Suppressor macrophage (primary cell): ENCODE results near the gene DTX3L.
A peak's percentile ranks its signal among the peaks of the same experiment; 100 is the strongest.
"Not testable (repeated sequence)": the region's sequence is repeated elsewhere in the genome, so short reads cannot be mapped to it uniquely, and the experiment has no call there.

ENCODE experiments used
- DNase-seq, 4 experiments: peaks; one replicate each; pipeline ENCODE4 v3.0.0-alpha.2; 2020 to 2022

The DTX3L gene

DNA sequence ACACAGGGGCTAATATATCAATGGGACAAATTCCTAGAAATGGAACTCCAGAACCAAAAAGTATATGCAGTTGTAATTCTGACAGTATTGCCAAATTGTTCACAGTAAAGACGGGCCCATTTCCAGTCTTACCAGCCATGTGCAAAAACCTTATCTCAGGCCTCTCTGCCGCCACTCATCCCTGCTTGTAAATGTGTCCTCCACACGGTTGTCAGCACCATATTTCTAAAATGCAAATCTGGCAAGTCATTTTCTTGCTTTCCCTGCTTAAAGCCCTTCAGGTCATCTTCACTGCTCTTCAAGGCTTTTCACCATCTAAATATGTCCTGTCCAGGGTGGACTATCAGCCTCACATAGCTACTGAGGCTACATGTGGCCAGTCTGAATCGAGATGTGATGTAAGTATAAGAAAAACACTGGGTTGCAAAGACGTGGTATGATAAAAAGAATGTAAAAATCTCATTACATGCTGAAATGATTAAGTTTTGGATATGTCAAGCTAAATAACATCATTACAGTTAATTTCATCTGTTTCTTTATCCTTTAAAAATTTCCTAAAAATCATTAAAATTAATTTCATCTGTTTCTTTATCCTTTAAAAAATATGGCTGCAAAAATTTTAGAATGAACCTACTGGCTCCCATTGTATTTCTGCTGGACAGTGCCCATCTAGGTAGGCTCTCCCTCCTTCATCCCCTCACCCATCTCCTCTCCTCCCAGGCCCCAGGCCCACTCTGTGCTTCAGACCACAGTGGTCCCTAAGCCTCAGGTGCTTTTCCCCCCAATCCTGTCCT is 1.0 kb upstream of the DTX3L start:
- no peak for DNase-seq

GRCh38 chr3:122563717-122564025 is 467 bp upstream of the DTX3L start:
- peak in 3 of 4 experiments; percentile 34 to 54 (median 46) for DNase-seq

- DNase-seq: not testable (repeated sequence)
These were observed 4.0 kb downstream of the DTX3L start for GRCh38 chr3:122568131-122568530.

GRCh38 chr3:122568755-122569154 is 4.6 kb downstream of the DTX3L start:
- DNase-seq: no peak

DNA sequence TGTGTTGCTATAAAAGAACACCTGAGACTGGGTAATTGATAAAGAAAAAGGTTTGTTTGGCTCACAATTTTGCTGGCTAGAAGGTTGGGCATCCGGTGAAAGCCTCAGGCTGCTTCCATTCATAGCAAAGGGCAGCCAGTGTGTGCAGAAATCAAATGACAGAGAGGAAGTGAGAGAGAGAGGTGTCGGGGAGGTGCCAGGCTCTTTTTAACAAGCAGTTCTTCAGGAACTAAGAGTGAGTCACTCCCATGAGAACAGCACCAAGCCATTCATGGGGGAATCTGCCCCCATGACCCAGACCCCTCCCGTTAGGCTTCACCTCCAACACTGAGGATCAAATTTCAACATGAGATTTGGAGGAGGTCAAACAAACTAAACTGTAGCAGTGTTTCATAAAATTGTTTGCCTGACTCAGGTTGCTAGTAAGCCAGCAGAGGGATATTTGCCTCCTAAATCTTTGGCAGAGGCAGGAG is 8.8 kb downstream of the DTX3L start:
- DNase-seq: peak; percentile 62 to 83 (median 76)

DNA sequence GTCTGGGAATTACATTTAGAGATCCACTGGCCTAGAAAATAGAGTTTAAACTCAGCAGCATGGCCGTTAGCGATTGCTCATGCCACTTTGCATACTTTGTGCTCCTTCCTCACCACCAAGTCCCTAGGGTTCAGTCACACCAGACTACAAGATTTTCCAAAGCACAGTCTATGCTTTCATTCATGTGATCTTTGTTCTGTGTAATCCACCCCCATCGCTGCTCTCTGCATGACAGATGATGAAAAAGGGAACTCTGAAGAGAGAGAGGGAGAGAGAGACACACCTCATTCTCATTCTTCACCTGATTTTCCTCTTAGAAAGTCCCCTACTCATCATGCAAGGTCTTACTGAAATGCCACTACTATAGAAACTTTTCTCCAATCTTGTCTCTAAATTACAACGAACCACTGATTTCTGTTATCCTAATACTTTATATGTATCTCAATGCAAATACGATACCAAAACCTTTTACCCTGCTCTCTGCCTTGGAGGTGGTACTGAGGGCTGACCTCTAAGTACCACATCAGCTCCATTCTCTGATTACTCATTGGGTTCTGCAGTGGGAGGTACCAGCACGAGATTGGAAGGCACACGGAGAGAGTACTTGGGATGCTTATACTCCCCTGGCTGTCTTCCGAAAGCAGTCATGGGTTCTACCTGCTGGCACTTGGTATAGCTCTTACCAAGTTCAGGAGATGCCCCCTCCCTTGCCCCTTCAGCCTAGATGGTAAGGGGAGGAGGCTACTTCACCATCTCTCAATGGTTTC is 12.2 kb downstream of the DTX3L start:
- DNase-seq: peak; percentile 32 to 72 (median 67)

DNA sequence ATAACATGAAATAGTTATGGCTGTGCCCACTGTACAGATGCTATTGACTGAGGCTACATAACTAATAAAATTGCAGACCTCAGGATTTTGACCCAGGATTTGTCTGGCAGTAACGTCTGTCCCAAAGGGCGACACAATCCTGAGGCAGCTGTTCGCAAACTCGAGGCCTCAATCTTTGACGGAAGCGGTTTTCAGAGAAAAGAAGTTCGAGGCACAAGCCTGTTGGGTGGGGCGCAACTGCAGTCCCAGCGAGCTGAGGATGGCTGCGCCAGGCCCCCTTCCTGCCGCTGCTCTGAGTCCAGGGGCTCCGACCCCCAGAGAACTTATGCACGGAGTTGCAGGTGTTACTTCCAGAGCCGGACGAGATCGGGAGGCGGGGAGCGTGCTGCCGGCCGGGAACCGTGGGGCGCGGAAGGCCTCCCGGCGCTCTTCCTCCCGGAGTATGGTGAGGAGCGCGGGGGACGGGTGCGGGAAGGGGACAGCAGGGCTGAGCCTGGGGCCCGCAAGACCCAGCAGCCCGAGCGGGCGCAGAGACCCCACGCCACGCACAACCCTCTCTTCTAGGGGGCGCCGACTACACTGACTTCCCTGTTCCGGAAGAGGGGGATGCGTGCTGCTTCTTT is 13.4 kb downstream of the DTX3L start, which contains the start of gene PARP15:
TSS of gene PARP15 (plus strand) at position 242 of the 623 bp plus-strand sequence. CDS start at position 260, 18 bp downstream.
- peak in 3 of 4 experiments; percentile 26 to 55 (median 47) for DNase-seq

GRCh38 chr3:122578069-122578740 is 14.1 kb downstream of the DTX3L start:
- DNase-seq: no peak

- DNase-seq: no peak
These were observed 16.3 kb downstream of the DTX3L start for GRCh38 chr3:122580470-122580869.

- no peak for DNase-seq
These were observed 17.5 kb downstream of the DTX3L start for GRCh38 chr3:122581622-122582021.

GRCh38 chr3:122582390-122582789 is 18.3 kb downstream of the DTX3L start:
- DNase-seq: no peak

DNA sequence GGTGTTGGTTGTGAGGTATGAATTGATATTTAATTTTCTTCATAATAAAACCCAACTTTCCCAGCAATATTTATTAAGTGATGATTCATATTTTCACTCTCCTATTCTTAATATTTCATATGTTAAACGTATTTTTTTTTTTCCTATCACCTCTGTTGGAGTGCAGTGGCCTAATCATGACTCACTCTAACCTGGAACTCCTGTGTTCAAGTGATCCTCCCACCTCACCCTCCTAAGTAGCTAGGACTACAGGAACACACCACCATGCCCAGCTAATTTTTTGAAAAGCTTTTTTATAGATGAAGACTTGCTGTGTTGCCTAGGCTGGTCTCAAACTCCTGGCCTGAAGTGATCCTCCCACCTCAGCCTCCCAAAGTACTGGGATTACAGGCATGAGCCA is 22.0 kb downstream of the DTX3L start:
- DNase-seq: no peak

GRCh38 chr3:122586773-122587485 is 22.8 kb downstream of the DTX3L start:
- DNase-seq: no peak

DNA sequence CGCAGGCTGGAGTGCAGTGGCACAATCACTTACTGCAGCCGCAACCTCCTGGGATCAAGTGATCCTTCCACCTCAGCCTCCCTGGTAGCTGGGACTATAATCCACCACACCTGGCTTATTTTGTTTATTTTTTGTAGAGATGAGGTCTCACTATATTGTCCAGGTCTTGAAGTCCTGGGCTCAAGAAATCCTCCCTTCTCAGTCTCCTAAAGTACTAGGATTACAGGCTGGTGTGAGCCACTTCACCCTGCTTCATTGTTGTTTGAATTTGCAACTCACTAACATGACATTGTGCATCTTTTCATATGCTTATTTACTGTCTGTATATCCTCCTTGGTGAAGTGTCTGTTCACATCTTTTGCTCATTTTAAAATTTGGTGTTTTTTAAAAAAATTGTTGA is 23.4 kb downstream of the DTX3L start:
- DNase-seq: no peak

DNA sequence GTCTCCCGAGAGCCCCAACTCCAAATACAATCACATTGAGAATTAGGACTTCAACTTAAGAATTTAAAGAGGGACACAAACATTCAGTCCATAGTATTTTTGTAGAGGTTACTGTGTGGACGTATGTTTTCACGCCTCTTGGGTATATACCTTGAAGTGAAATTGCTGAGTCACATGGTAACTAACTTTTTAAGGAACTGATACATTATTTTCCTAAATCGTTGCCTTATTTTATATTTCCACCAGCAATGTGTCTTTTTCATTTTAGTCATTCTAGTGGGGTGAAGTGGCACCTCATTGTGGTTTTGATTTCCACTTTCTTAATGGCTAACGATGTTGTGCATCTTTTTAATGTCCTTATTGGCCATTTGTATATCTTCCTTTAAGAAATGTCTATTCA is 25.2 kb downstream of the DTX3L start:
- no peak for DNase-seq

DNA sequence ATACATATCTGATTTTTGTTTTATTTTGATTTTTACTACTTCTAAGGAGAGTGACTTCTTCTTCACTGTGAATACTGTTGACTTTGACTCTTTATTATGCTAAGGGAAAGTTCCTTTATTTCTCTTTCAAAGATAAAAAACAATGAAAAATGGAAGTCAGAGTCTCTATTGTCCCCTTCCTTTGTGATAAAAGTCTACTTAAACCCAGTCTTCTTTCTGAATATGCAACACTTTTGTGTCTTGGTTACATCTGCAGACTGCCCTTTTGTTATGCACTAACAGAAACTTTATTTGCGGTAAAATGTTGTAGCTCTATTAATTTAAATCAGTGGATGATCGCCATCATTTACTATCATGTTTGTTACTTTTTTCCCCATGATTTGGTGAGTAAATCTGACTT is 26.5 kb downstream of the DTX3L start:
- DNase-seq: no peak

DNA sequence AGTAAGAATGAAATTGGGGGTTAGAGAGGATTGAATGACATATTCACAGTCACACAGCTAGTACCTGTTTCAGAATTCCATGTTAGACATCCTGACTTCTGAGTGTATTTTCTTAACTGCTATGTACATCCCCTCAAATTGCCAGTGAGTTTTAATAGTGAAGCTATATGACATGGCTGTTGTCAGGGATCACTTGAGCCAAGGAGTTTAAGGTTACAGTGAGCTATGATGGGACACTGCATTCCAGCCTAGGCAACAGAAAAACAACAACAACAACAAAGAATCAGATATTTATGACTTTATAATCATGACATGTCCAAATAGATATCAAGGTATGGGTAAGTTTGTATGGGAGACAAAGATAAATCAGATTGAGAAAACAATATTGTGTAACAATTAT is 29.9 kb downstream of the DTX3L start:
- no peak for DNase-seq

DNA sequence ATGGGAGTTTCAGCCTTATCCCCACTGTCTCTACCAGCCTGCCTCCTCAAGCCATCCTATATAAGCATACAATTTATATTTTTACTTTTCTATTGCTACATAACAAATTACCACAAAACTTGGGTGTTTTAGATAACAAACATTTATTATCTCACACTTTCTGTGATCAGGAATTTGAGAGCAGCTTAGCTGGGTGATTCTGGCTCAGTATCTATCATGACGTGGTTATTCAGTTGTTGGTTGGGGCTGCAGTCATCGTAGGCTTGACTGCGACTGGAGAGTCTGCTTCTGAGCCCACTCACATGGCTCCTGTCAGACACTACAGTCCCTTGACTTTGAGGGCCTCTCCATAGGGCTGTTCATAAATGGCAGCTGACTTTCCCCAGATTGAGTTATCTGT is 34.0 kb downstream of the DTX3L start:
- no peak for DNase-seq

DNA sequence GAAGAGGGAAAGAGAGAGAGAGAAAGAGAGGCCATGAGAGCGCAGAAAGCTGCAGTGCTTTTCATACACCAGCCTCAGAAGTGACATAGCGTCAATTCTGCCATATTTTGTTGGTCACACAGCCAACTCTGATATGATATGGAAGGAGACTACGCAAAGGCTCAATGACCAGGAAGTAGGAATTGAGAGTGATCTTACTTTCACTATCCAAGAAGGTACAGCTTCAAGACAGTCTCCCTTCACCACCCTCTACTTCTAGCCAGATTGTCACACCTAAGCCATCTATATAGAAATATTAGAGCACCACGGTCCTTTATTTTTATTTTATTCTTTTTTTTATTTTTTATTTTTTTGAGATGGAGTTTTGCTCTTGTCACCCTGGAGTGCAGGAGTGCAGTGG is 34.4 kb downstream of the DTX3L start:
- no peak for DNase-seq

GRCh38 chr3:122602011-122602710 is 38.0 kb downstream of the DTX3L start:
- no peak for DNase-seq

DNA sequence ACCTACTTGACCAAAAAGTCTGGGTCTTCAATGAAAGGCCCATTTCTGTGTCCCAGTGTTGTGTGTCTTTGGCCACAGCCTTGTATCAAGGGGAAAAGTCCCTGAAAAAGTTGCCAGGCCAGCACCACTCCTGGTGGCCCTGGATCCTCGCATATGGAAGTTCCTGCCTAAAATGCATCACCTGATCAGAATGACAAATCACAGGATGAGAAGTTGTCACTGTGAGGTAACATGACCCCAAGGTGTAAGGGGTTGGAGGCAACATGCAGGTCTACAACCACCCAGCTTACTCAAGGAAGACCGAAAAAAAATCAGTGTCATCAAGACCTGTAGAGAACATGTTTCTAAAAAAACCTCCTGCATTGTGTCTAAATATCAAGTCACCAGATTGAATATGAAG is 38.9 kb downstream of the DTX3L start:
- DNase-seq: no peak

DNA sequence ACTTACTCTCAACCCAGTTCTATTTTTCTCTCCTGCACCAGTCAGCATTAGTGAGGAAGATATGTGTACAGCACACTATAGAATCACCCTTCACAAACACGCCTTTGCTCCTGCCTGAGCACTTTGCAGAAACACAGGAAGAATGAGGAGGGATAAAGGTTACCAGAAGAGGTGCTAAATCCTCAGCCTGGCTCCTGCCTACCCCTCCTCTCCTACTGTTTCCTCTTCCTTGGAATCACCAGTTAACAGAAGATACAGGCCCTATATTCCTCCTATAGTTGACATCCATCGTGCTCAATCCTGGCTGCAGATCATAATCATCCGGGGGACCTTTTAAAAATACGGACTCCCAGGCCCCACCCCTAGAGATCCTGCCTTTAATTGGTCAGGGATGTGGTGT is 42.2 kb downstream of the DTX3L start:
- no peak for DNase-seq
